ENCODE results near the gene ATP2C2. TPM values are rescaled to one million over a fixed set of nuclear protein-coding genes. Genes with fewer than 3 reads are reported as not detected.

The ATP2C2 gene
- total RNA-seq, 1 donor from 2014 or later = not detected

- ChIA-PET POLR2A (no interaction called here), CTCF (no interaction called here)
- Mint-ChIP-seq H3K27ac (no peak overlapping the region), H3K4me3 (no peak overlapping the region), H3K9me3 (peaks cover 2% of the 10 kb centered on the region), H3K4me1 (no peaks in the 10 kb centered on the region), H3K27me3 (peaks cover 3% of the 10 kb centered on the region), H3K36me3 (ENCODE audit: low read depth) (no peaks in the 10 kb centered on the region)
- intact Hi-C loops (cut with micrococcal nuclease) = no loop called here
- TF ChIP-seq, protein P1, sequence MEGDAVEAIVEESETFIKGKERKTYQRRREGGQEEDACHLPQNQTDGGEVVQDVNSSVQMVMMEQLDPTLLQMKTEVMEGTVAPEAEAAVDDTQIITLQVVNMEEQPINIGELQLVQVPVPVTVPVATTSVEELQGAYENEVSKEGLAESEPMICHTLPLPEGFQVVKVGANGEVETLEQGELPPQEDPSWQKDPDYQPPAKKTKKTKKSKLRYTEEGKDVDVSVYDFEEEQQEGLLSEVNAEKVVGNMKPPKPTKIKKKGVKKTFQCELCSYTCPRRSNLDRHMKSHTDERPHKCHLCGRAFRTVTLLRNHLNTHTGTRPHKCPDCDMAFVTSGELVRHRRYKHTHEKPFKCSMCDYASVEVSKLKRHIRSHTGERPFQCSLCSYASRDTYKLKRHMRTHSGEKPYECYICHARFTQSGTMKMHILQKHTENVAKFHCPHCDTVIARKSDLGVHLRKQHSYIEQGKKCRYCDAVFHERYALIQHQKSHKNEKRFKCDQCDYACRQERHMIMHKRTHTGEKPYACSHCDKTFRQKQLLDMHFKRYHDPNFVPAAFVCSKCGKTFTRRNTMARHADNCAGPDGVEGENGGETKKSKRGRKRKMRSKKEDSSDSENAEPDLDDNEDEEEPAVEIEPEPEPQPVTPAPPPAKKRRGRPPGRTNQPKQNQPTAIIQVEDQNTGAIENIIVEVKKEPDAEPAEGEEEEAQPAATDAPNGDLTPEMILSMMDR (IDR thresholded peaks at IDR 0.05) = no peak
- DNase-seq = no peak
- no peak for ATAC-seq (ENCODE audit: low read depth)
Observed at GRCh38 chr16:84454611-84455010, 86.3 kb downstream of the ATP2C2 start.

DNA sequence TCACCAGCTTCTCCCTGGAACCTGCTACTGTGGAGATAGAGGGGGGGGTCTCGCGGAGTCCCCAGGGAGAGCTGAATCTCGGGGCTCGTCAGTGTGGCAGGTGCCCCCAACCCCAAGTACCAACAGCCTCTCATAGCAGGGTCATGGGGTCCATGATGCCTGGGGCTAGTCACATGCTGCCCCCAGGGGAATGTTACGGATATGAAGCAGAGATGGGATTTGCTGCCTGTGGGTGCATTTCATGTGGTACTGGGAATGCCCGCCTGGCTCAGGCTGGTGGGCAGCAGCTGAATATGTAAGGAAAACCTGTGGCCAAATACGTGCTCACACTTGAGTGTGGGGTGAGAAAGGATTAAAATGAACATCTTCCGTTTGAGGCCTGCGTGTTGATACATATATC lies 86.7 kb downstream of the ATP2C2 start:
- peaks cover 3% of the 10 kb centered on the region for H3K27me3 Mint-ChIP-seq
- H3K27ac Mint-ChIP-seq = no peak overlapping the region
- no peak for ATAC-seq (ENCODE audit: low read depth)
- no peak for DNase-seq
- POLR2A ChIA-PET = no interaction called here
- intact Hi-C loops (cut with micrococcal nuclease) = no loop called here
- H3K4me3 Mint-ChIP-seq = no peak overlapping the region
- no peaks in the 10 kb centered on the region for H3K4me1 Mint-ChIP-seq
- CTCF ChIA-PET = no interaction called here
- no peaks in the 10 kb centered on the region for H3K36me3 Mint-ChIP-seq (ENCODE audit: low read depth)
- TF ChIP-seq, protein P1 (IDR thresholded peaks at IDR 0.05) = no peak
- peaks cover 2% of the 10 kb centered on the region for H3K9me3 Mint-ChIP-seq

DNA sequence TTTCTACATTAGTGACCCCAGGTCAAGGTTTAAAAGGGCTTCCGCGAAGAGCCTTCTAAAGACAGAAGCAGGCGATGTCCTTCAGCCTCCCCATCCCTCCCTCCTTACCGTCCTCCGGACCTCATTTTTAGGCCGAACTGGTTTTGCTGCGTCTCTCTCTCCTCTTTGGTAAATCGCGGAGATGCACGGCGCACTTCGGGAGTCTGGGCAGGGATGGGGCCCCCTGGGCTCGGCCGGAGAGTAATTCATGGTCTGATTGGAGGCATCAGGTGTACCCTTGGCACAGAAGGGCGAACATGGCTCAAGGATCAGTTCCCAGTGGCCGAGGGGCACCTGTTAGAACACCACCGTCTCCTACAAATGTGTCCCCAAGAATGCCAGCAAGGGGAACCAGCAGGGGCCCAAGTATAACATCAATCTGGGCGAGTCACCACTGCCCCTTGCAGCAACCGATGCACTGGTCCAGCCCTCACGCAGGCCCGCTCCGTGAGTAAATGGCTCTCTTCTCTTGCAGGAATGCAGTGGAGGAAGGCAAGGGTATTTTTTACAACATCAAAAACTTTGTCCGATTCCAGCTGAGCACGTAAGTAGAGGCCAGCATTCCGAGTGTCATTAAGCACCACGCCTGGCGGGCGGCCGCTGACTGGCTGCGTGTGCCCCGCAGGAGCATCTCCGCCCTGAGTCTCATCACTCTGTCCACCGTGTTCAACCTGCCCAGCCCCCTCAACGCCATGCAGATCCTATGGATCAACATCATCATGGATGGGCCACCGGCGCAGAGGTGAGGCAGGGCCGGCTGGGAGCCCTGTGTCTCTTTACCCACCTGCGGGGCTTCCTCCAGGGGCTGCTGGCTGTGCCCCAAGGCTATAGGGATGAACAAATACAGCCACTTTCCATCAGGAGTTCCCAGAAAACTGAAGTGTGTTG lies 90.5 kb downstream of the ATP2C2 start:
- intact Hi-C loops (cut with micrococcal nuclease) = no loop called here
- peaks cover 6% of the 10 kb centered on the region for H3K36me3 Mint-ChIP-seq (ENCODE audit: low read depth)
- H3K27me3 Mint-ChIP-seq = no peaks in the 10 kb centered on the region
- no peaks in the 10 kb centered on the region for H3K4me1 Mint-ChIP-seq
- ChIA-PET POLR2A (no interaction called here), CTCF (no interaction called here)
- H3K27ac Mint-ChIP-seq = no peak overlapping the region
- DNase-seq = no peak
- H3K4me3 Mint-ChIP-seq = no peak overlapping the region
- ATAC-seq (ENCODE audit: low read depth) = no peak
- TF ChIP-seq, protein P1 (IDR thresholded peaks at IDR 0.05) = no peak
- H3K9me3 Mint-ChIP-seq = no peaks in the 10 kb centered on the region

DNA sequence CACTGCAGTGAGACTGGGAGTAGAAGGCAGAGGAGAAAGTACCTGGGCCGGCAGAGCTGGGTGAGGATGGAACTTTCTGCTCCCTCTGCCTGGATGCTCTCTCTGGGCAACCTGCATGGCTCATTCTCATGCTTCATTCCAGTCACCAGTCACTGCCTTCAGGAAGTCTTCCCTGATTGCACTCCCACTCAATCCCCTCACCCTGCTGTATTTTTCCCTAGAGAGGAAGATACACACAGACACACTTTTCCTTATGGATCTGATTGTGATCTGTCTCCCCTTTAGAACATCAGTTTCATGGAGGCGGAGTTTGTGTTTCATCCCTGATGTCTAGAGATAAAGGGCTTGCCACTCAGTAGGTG lies 91.2 kb downstream of the ATP2C2 start:
- H3K27me3 Mint-ChIP-seq = no peaks in the 10 kb centered on the region
- CTCF ChIA-PET = no interaction called here
- H3K4me3 Mint-ChIP-seq = no peak overlapping the region
- intact Hi-C loops (cut with micrococcal nuclease) = no loop called here
- DNase-seq (no peak), ATAC-seq (ENCODE audit: low read depth) (no peak)
- POLR2A ChIA-PET = no interaction called here
- H3K4me1 Mint-ChIP-seq = no peaks in the 10 kb centered on the region
- H3K9me3 Mint-ChIP-seq = no peaks in the 10 kb centered on the region
- peaks cover 6% of the 10 kb centered on the region for H3K36me3 Mint-ChIP-seq (ENCODE audit: low read depth)
- TF ChIP-seq, protein P1 (IDR thresholded peaks at IDR 0.05) = no peak
- H3K27ac Mint-ChIP-seq = no peak overlapping the region

GRCh38 chr16:84459941-84460405 lies 91.6 kb downstream of the ATP2C2 start:
- DNase-seq (no peak), ATAC-seq (ENCODE audit: low read depth) (no peak)
- Mint-ChIP-seq H3K4me3 (no peak overlapping the region), H3K27ac (no peak overlapping the region), H3K4me1 (no peaks in the 10 kb centered on the region), H3K36me3 (ENCODE audit: low read depth) (peaks cover 10% of the 10 kb centered on the region), H3K9me3 (no peaks in the 10 kb centered on the region), H3K27me3 (no peaks in the 10 kb centered on the region)
- ChIA-PET CTCF (no interaction called here), POLR2A (no interaction called here)
- intact Hi-C loops (cut with micrococcal nuclease) = no loop called here
- TF ChIP-seq, protein P1 (IDR thresholded peaks at IDR 0.05) = no peak

All from activated B cell treated with CpG ODN at 0.5 μM for 24 hours (primary cell).